ENCODE data around the gene ACP5. TPM values are rescaled to one million over a fixed set of nuclear protein-coding genes. Genes with fewer than 3 reads are reported as not detected.
A peak's percentile ranks its signal among the peaks of the same experiment; 100 is the strongest.

Gene ACP5
- total and polyA plus RNA-seq, 7 donors: 0.44 to 2.7 (median 1.3) TPM

DNA sequence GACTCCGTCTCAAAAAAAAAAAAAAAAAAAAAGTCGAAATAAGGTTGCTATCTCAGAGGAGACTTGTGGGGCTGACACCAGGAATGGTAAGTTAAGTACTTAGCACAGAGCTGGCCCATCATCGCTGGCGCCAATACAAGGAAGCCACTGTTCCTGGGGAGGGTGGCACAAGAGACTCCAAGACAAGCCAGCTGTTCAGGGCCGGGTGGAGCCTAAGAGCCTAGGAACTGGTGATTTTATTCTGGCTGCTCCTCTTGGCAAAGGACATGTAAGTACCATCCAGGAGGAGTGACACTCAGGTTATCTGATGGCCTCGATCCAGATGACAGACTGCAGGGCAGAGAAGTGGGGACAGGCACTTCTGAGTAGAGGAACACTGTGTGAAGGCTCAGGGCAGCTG is 22.2 kb downstream of the ACP5 start:
- H3K4me1 ChIP-seq: peaks cover 18% of the 10 kb centered on the region
- H3K9me3 ChIP-seq: no peaks in the 10 kb centered on the region
- no peak overlapping the region for H3K4me3 ChIP-seq
- 59 to 85% (median 69%) methylated on average over 5 to 6 of the region's 6 CpGs for WGBS, 3 donors
- intact Hi-C loops (cut with DNase I): no loop called here
- H3K36me3 ChIP-seq (ENCODE audit: insufficient read depth in 1 of 2, low read depth in 1 of 2): peaks cover 0 to 27% of the 10 kb centered on the region in 2 donors
- ATAC-seq (no peak), DNase-seq (no peak)
- H3K27me3 ChIP-seq (ENCODE audit: insufficient read depth in 3 of 3, low read length in 2 of 3): no peaks in the 10 kb centered on the region
- no peak overlapping the region for H3K27ac ChIP-seq
- TF ChIP-seq CTCF (IDR thresholded peaks at IDR 0.05): no peak

GRCh38 chr19:11554160-11554559 is 23.3 kb downstream of the ACP5 start:
- no peak for DNase-seq
- intact Hi-C loops (cut with DNase I): no loop called here
- H3K4me1 ChIP-seq: peaks cover 13% of the 10 kb centered on the region
- H3K4me3 ChIP-seq: no peak overlapping the region
- WGBS, 3 donors: 90 to 93% (median 91%) methylated on average over 11 to 12 of the region's 12 CpGs
- no peaks in the 10 kb centered on the region for H3K9me3 ChIP-seq
- TF ChIP-seq CTCF (IDR thresholded peaks at IDR 0.05): no peak
- ATAC-seq: no peak
- no peak overlapping the region for H3K27ac ChIP-seq
- H3K27me3 ChIP-seq (ENCODE audit: insufficient read depth in 3 of 3, low read length in 2 of 3): no peaks in the 10 kb centered on the region
- peaks cover 0 to 27% of the 10 kb centered on the region in 2 donors for H3K36me3 ChIP-seq (ENCODE audit: insufficient read depth in 1 of 2, low read depth in 1 of 2)

- no peak for ATAC-seq
- no peak for TF ChIP-seq CTCF (IDR thresholded peaks at IDR 0.05)
- Histone ChIP-seq H3K27me3 (ENCODE audit: insufficient read depth in 3 of 3, low read length in 2 of 3) (no peaks in the 10 kb centered on the region), H3K9me3 (no peaks in the 10 kb centered on the region), H3K4me1 (peaks cover 6% of the 10 kb centered on the region), H3K4me3 (no peak overlapping the region), H3K36me3 (ENCODE audit: insufficient read depth in 1 of 2, low read depth in 1 of 2) (peaks cover 0 to 27% of the 10 kb centered on the region in 2 donors), H3K27ac (no peak overlapping the region)
- no peak for DNase-seq
- intact Hi-C loops (cut with DNase I): no loop called here
- 77 to 81% (median 79%) methylated on average over 20 of the region's 20 CpGs for WGBS, 3 donors
Measured at GRCh38 chr19:11552666-11553372, 24.6 kb downstream of the ACP5 start.

- ATAC-seq (peak in 3 of 4 donors; percentile 41 to 67 (median 63)), DNase-seq (peak in 1 of 2 donors; percentile 21)
- no peaks in the 10 kb centered on the region for H3K9me3 ChIP-seq
- 63 to 73% (median 66%) methylated on average over 25 to 26 of the region's 26 CpGs for WGBS, 3 donors
- H3K27me3 ChIP-seq (ENCODE audit: insufficient read depth in 3 of 3, low read length in 2 of 3): no peaks in the 10 kb centered on the region
- peaks cover 0 to 27% of the 10 kb centered on the region in 2 donors for H3K36me3 ChIP-seq (ENCODE audit: insufficient read depth in 1 of 2, low read depth in 1 of 2)
- peak; percentile 15 for TF ChIP-seq CTCF (IDR thresholded peaks at IDR 0.05)
- no peak overlapping the region for H3K4me3 ChIP-seq
- peak overlapping the region; percentile 36 for H3K27ac ChIP-seq
- intact Hi-C loops (cut with DNase I): no loop called here
- peaks cover 3% of the 10 kb centered on the region for H3K4me1 ChIP-seq
Measured at GRCh38 chr19:11551603-11552235, 25.7 kb downstream of the ACP5 start.

All from psoas muscle (tissue), 8 donors.